GM12874 (cell line): ENCODE measurements around the gene CNOT4.

ENCODE experiments used
- CTCF ChIP-seq: IDR thresholded peaks from 2 replicates; pipeline ENCODE4 v1.5.1; 2011; ENCODE audit warnings: low read depth, mild to moderate bottlenecking, control low read depth, low read length, moderate library complexity; ENCODE audit not compliant: insufficient read depth

Gene CNOT4

GRCh38 chr7:135383525-135384175 lies 126.3 kb downstream of the CNOT4 start:
- no peak for TF ChIP-seq CTCF

GRCh38 chr7:135382173-135382572 lies 127.7 kb downstream of the CNOT4 start:
- no peak for TF ChIP-seq CTCF

- no peak for TF ChIP-seq CTCF
These were observed 128.5 kb downstream of the CNOT4 start for GRCh38 chr7:135381369-135381768.

- no peak for TF ChIP-seq CTCF
These were observed 129.6 kb downstream of the CNOT4 start for GRCh38 chr7:135380351-135380750.

GRCh38 chr7:135377171-135377570 lies 132.7 kb downstream of the CNOT4 start:
- no peak for TF ChIP-seq CTCF

- TF ChIP-seq CTCF, result no peak
These were observed 133.8 kb downstream of the CNOT4 start for GRCh38 chr7:135375908-135376699.

- no peak for TF ChIP-seq CTCF
These were observed 135.2 kb downstream of the CNOT4 start for GRCh38 chr7:135374736-135375135.
